HG03135 (cell line): ENCODE data around the gene LRFN2.

Source experiments
- ATAC-seq: cut with Tn5 transposase; IDR thresholded peaks from one replicate; pipeline ENCODE4 v1.9.1; 2021; ENCODE audit warnings: mild to moderate bottlenecking, moderate library complexity; ENCODE audit not compliant: unreplicated experiment

Gene LRFN2

GRCh38 chr6:40586369-40587201 lies 579 bp downstream of the LRFN2 start:
- ATAC-seq = no peak

- no peak for ATAC-seq
Measured at GRCh38 chr6:40585651-40586269, 1.4 kb downstream of the LRFN2 start.

- ATAC-seq = no peak
Measured at GRCh38 chr6:40585223-40585622, 1.9 kb downstream of the LRFN2 start.

- no peak for ATAC-seq
Measured at GRCh38 chr6:40584741-40585140, 2.4 kb downstream of the LRFN2 start.

GRCh38 chr6:40583709-40584108 lies 3.5 kb downstream of the LRFN2 start:
- no peak for ATAC-seq

DNA sequence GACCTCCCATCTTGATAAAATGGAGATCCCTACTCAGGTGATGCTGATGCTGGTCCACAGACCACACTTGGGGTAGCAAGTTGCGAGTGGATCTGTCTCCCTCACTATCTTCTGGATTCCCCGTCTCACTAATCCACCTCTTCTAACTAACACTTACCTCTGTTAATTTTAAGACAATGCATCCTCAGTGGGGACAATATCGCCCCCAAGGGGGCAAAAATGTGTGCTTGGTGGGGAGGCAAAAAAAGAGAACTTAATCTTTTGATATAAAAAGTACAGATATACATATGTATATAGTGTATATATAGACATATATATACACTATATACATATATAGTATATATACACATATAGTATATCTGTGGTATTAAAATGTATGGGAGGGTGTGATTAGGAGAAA lies 4.3 kb downstream of the LRFN2 start:
- no peak for ATAC-seq

- no peak for ATAC-seq
Measured at GRCh38 chr6:40579101-40579500, 8.1 kb downstream of the LRFN2 start.

- ATAC-seq = no peak
Measured at GRCh38 chr6:40577672-40578071, 9.5 kb downstream of the LRFN2 start.

DNA sequence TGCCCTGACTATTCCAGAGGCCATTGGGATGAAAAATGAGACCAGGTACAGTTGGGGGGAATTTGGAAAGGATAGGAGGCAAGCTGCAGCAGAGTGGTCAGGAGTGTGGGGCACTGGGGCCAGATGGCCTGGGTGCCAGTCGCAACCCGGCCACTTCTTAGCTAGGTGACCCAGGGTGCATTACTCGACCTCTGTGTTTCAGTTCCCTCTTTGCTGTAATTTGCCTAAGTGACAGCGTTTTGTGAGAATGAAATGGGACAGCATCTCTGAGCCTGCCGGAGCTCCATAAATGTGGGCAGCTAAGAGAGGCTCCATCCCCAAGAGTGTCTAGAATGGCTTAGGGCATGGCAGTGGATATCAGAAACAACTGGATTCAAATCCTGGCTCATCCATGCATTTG lies 13.9 kb downstream of the LRFN2 start:
- no peak for ATAC-seq

DNA sequence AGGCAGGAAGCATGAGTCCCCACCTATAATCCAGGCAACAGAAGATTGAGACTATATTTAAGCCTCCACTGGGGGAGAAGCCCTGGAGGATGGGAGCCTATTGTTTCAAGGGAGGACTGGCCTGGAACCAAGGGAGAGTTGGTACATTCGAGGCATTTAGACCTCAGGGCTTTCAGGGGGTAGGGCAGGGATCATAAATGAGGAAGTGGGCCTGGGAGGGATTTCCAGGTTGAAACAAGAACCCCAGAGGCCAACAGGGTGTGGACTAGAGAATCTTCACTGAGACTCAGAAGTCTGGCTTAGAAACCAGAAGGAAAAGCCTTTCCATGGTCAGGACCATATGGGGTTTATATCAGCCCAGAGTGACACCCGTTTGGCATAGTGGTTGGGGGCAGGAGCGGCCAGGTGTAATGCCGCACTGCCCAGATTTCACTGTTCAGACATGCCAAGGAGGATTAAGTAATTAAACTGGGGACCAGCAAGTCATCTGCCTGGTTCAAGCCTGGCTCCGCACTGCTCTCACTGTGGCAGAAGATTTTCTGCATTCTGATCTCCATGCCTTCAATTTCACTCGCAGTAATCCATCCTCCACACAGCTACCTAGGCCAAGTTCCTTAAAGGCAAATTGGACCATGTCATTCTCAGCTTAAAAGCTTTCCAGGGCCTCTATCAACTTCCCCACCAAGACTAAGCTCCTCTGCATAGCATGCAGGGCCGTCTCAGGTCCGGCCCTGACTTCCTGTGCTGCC lies 17.8 kb downstream of the LRFN2 start:
- ATAC-seq = no peak

DNA sequence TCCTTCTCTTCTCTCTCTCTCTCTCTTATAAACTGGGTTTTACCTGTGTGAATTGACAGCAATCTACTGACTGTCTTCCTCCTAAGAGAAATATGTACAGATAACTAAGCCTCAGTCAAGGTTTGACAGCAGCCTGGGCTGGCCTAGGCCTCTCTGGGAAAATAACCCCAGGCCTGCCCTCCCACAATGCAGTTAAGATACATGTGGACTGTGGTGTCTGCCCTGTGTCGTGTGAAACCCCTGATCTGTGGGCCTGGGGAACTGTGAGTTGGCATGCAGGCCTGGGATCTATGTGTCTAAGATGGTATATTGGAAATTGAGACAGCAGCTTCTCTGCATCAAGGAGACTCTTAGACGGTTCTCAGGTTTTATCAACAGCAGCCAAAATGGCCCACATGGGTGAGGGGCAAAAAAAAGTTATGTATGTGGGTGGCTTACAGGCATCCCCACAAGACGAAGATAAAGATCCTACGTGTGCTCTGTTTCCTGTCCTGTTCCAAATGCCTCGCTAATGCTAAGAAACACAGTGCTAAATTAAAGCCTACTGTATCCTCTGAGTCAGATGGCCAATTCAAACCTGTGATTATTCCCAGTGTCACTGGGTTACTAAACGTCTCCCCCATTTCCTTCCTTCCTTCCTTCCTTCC lies 19.0 kb downstream of the LRFN2 start:
- no peak for ATAC-seq

- no peak for ATAC-seq
Measured at GRCh38 chr6:40563111-40563510, 24.1 kb downstream of the LRFN2 start.

DNA sequence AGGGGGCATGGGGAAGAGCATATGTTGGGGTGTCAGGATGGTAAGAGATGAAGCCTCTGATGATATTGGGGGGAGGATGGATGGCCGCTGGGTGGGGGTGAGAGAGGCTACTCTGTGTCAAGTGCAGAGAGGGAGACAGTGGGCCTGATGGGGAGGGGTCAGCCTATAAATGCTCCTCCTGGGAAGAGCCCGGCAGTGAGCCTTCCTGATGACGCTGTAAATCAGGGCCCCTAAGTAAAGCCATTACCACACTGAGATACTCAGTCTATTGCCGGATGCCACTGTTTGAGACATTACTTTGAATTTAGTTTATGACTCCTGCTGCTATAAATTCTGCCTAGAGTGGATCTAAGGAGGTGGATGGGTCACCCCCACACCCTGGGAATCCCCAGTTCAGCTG lies 28.1 kb downstream of the LRFN2 start:
- no peak for ATAC-seq

- ATAC-seq = no peak
Measured at GRCh38 chr6:40558102-40558501, 29.1 kb downstream of the LRFN2 start.

- no peak for ATAC-seq
Measured at GRCh38 chr6:40556881-40557280, 30.3 kb downstream of the LRFN2 start.

GRCh38 chr6:40556023-40556422 lies 31.1 kb downstream of the LRFN2 start:
- no peak for ATAC-seq

GRCh38 chr6:40555092-40555491 lies 32.1 kb downstream of the LRFN2 start:
- no peak for ATAC-seq

DNA sequence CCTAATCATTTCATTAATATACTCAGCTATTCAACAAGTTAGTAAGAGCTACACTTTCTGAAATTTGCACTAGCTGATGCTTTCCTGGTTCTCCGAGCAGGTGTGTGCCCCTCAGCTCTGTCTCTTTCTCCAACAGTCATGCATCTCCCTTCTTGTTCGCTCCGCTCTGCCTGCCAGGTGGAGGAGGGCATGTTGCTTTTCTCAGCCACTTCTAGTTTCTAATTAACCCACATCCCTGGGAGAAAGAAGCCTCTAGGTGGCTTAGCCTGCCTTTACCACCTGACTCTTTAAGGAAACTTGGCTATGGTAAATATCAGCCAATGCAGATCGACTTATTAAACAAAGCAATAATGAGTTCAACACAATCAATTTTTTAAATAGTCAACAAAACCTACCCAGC lies 34.2 kb downstream of the LRFN2 start:
- ATAC-seq = no peak

GRCh38 chr6:40551966-40552505 lies 35.1 kb downstream of the LRFN2 start:
- ATAC-seq = no peak

DNA sequence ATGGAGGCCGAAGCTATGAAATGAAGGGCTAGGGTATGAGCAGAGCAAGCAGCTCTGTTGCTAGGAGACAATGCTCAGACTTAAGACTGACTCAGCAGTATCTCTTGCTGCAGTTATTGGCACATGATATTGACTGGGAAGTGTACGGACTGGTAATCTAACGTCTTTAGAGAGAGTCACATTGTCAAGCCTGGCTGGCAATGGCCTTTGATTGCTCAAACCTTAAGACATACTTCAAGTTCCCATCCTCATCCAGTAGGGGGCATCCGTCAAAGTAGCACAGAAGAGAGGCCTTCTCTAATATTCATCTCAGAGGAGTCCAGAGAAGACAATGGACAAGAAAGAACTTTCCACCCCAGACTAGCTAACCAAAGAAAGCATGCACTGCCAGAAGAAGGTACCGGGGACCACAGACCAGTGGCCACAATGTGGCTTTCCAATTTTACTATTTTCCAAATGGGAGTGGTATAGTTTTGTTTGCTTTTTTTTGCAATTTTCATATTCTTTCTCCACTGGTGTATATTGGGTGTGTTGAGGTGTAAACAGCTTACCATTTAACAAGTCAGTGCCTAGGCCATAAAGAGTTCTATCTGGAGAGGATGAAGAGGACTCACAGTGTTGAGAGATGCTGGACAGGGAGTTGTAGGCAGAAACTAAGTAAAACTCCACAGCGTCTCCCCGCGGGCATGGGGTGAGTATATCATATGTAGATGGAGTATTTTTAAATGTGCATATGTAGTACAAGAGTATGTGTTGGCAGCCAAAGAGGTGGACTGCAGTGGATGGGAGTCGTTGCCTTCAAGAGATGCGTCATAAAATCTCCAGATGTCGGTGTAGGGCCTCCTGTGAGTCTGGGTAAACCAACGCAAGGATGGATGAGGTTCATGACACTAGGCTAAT lies 36.7 kb downstream of the LRFN2 start:
- no peak for ATAC-seq
